Left ventricle myocardium inferior (tissue), 1 donor: ENCODE data around the gene THY1. TPM values are rescaled to one million over a fixed set of nuclear protein-coding genes. Genes with fewer than 3 reads are reported as not detected.

Experiments used
- DNase-seq: peaks from one replicate; pipeline ENCODE4 v3.0.0-alpha.2; 2020
- H3K27ac ChIP-seq: fragments of 200-600 bp; replicated peaks from 2 replicates; pipeline ENCODE4 v1.8.0; 2021
- H3K27me3 ChIP-seq: fragments of 200-600 bp; 2 replicates; pipeline ENCODE4 v1.8.0; 2021; ENCODE audit warnings: low read depth
- H3K36me3 ChIP-seq: fragments of 200-600 bp; 2 replicates; pipeline ENCODE4 v1.8.0; 2021
- H3K4me1 ChIP-seq: fragments of 200-600 bp; 2 replicates; pipeline ENCODE4 v1.8.0; 2021
- H3K4me3 ChIP-seq: fragments of 200-600 bp; 2 replicates; pipeline ENCODE4 v1.8.0; 2021; ENCODE audit warnings: mild to moderate bottlenecking, moderate library complexity
- H3K9me3 ChIP-seq: fragments of 200-600 bp; replicated peaks from 2 replicates; pipeline ENCODE4 v1.8.0; 2021
- CTCF ChIP-seq: fragments of 200-600 bp; IDR thresholded peaks from 2 replicates; pipeline ENCODE4 v1.8.0; 2021; ENCODE audit warnings: antibody characterized with exemption, mild to moderate bottlenecking, borderline replicate concordance
- intact Hi-C: fragments of 100-400 bp; cut with micrococcal nuclease; formaldehyde crosslinking; loops from one replicate; pipeline ENCODE4 v1.11.0; 2022
- total RNA-seq: library from RNA; stranded (reverse); fragmentation: NEBNext Ultra II Directional; extraction: Animal tissue kit (Norgen Biotek cat#: 25700); gene quantifications from one replicate; pipeline ENCODE4 v1.2.1, GENCODE V29; 2021
- donor health status: DM: no; HTN: yes; CAD: no; lungs with severe emphysema.

THY1 gene
- total RNA-seq, 1 donor from 2014 or later: 0.91 TPM

GRCh38 chr11:119453881-119454280 lies 30.9 kb upstream of the THY1 start:
- H3K27me3 ChIP-seq: peaks cover 23% of the 10 kb centered on the region

DNA sequence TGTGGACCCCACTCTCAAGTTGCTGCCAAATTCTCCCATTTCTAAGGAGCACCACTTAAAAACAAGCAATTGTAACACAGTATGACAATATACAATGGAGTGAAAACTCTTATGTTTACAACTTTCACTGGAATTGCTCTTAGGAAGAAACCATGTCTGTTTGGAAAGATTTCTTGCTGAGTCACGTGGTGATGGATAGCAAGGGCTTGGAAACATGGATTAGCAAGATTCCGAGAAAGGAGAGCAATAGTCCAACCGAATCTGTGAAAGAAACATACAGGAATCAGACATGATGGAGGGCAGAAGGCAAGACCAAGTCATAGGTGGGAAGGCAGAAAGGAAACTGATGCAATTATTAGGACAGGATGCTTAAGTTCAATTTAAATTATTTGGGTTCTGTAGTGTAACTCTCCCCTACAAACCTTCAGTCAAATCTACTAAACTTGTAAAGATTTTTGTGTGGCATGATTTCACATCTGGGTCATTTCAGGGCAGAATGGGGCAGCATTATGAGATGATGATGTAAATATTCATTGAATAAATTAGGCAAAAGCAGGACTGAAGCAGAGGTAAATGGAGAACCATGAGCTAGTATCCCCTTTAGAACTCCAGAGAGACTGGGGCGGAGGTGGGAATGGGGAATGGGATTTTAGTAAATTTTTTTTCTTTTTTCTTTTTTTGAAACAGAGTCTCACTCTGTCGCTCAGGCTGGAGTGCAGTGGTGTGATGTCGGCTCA lies 27.8 kb upstream of the THY1 start:
- intact Hi-C loops: no loop called here
- DNase-seq: no peak
- Histone ChIP-seq H3K27ac (no peak overlapping the region), H3K4me3 (no peak overlapping the region), H3K36me3 (no peaks in the 10 kb centered on the region), H3K9me3 (no peaks in the 10 kb centered on the region), H3K4me1 (no peaks in the 10 kb centered on the region), H3K27me3 (peaks cover 32% of the 10 kb centered on the region)
- TF ChIP-seq CTCF: no peak

More at GRCh38 chr11:119453881-119454280, 30.9 kb upstream of the THY1 start:
- Histone ChIP-seq H3K36me3 (no peaks in the 10 kb centered on the region), H3K4me1 (no peaks in the 10 kb centered on the region), H3K27ac (no peak overlapping the region), H3K4me3 (no peak overlapping the region), H3K9me3 (no peaks in the 10 kb centered on the region)
- intact Hi-C loops: no loop called here
- no peak for DNase-seq
- TF ChIP-seq CTCF: no peak

DNA sequence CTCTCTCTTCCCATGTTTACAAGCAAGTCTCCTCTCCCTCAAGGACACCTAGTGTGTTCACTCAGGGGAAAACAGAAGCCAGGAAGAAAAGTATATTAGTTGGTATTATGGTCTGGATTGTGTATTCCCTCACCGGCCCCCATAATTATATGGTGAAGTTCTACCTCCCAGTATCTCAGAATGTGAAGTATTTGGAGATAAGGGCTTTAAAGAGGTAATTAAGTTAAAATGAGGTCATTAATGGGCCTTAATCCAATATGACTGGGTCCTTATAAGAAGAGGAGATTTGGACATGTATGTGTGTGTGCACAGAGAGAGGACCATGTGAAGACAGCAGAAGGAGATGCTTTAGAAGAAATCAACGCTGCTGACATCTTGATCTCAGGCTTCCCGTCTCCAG lies 26.5 kb upstream of the THY1 start:
- Histone ChIP-seq H3K27me3 (peaks cover 28% of the 10 kb centered on the region), H3K27ac (no peak overlapping the region), H3K4me3 (no peak overlapping the region), H3K4me1 (no peaks in the 10 kb centered on the region), H3K9me3 (no peaks in the 10 kb centered on the region), H3K36me3 (no peaks in the 10 kb centered on the region)
- DNase-seq: no peak
- no peak for TF ChIP-seq CTCF
- intact Hi-C loops: no loop called here

GRCh38 chr11:119448380-119448779 lies 25.4 kb upstream of the THY1 start:
- H3K9me3 ChIP-seq: no peaks in the 10 kb centered on the region
- H3K4me3 ChIP-seq: no peak overlapping the region
- no peak for TF ChIP-seq CTCF
- no peak for DNase-seq
- no peaks in the 10 kb centered on the region for H3K4me1 ChIP-seq
- H3K27me3 ChIP-seq: peaks cover 18% of the 10 kb centered on the region
- no peak overlapping the region for H3K27ac ChIP-seq
- intact Hi-C loops: no loop called here
- H3K36me3 ChIP-seq: no peaks in the 10 kb centered on the region

DNA sequence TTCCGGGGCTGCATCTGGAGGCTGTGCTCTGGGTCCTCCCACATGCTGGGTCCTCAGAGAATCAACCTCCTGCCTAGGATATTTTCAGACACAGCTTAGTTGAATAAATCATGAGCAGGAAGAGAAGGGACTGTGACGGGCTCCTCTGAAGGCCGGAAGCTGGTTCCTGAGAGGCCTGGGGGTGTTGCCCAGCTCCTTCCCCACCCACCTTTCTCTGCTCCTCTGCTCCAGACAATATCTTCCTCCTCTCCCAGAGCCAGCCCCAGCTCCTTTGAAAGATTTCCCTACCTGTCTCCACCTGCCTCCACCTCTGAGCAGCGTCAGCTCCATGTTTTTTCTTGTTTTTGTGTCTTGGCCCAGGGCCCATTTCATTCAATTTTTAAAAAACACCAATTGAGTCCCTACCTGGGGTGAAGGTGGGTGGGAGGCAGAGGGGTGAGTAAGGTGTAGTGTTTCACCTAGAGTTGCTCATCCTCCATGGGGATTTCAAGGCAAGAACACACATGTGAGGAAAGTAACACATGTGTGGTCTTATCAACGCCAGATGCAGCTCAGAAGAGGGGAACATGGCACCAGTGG lies 24.8 kb upstream of the THY1 start:
- H3K9me3 ChIP-seq: no peaks in the 10 kb centered on the region
- no peaks in the 10 kb centered on the region for H3K4me1 ChIP-seq
- intact Hi-C loops: no loop called here
- no peak overlapping the region for H3K4me3 ChIP-seq
- H3K36me3 ChIP-seq: no peaks in the 10 kb centered on the region
- no peak overlapping the region for H3K27ac ChIP-seq
- no peak for TF ChIP-seq CTCF
- no peak for DNase-seq
- H3K27me3 ChIP-seq: peaks cover 13% of the 10 kb centered on the region
